CD4-positive, alpha-beta T cell (primary cell): ENCODE data around the gene TMEM187. TPM values are rescaled to one million over a fixed set of nuclear protein-coding genes. Genes with fewer than 3 reads are reported as not detected.
A peak's percentile ranks its signal among the peaks of the same experiment; 100 is the strongest.

Experiments
- ATAC-seq: fragments of 200-7000 bp; cut with Tn5 transposase; one replicate; pipeline ENCODE4 v1.10.0; 2022; ENCODE audit warnings: mild to moderate bottlenecking; ENCODE audit not compliant: poor library complexity
- CTCF ChIA-PET: fragments of 350-600 bp; sonication (Branson Sonifier 250); formaldehyde crosslinking; loops from one replicate; lab custom pipeline; 2021; ENCODE audit warnings: antibody characterized with exemption, inconsistent platforms; lab: Charles Lee
- POLR2A ChIA-PET: fragments of 350-600 bp; sonication (Branson Sonifier 250); formaldehyde crosslinking; loops from one replicate; lab custom pipeline; 2021; ENCODE audit warnings: antibody characterized with exemption, inconsistent platforms; lab: Charles Lee
- DNase-seq, 14 experiments: peaks; one replicate each; pipeline ENCODE4 v3.0.0-alpha.2; 2013 to 2020; ENCODE audit warnings: mixed read lengths in 2 of 14
- H3K27ac ChIP-seq, 2 donors: one replicate each; pipeline versions ENCODE4 v1.5.1 to v1.7.0; 2013; ENCODE audit warnings: low read length in 2 of 2, low read depth in 1 of 2, mild to moderate bottlenecking in 1 of 2
- H3K27me3 ChIP-seq, 2 experiments: 1 replicate in 1 of 2; 2 replicates in 1 of 2; pipeline versions ENCODE4 v1.6.1 to v1.7.0; 2013; ENCODE audit warnings: low read length in 2 of 2, control low read depth in 1 of 2, mild to moderate bottlenecking in 1 of 2, moderate library complexity in 1 of 2; ENCODE audit not compliant: insufficient read depth in 2 of 2, control insufficient read depth in 1 of 2
- H3K36me3 ChIP-seq: one replicate; pipeline ENCODE4 v1.6.1; 2013; ENCODE audit warnings: low read length, control low read depth; ENCODE audit not compliant: insufficient read depth
- H3K4me1 ChIP-seq: one replicate; pipeline ENCODE4 v1.6.1; 2013; ENCODE audit warnings: low read length, control low read depth; ENCODE audit not compliant: insufficient read depth
- H3K4me3 ChIP-seq: one replicate; pipeline ENCODE4 v1.5.1; 2013; ENCODE audit warnings: mild to moderate bottlenecking, low read length, moderate library complexity
- H3K9me3 ChIP-seq, 2 experiments: 1 replicate in 1 of 2; 2 replicates in 1 of 2; pipeline versions ENCODE4 v1.6.1 to v1.7.0; 2013; ENCODE audit warnings: low read length in 2 of 2, mild to moderate bottlenecking in 2 of 2, control low read depth in 1 of 2, moderate library complexity in 1 of 2; ENCODE audit not compliant: control insufficient read depth in 1 of 2, insufficient read depth in 1 of 2
- H3K27ac Mint-ChIP-seq: one replicate; pipeline ENCODE4 v1.8.0; 2020; ENCODE audit warnings: mixed read lengths
- H3K27me3 Mint-ChIP-seq: one replicate; pipeline ENCODE4 v1.8.0; 2021; ENCODE audit warnings: mixed read lengths
- H3K36me3 Mint-ChIP-seq: one replicate; pipeline ENCODE4 v1.8.0; 2021; ENCODE audit warnings: low read depth, mixed read lengths
- H3K4me1 Mint-ChIP-seq: one replicate; pipeline ENCODE4 v1.8.0; 2021; ENCODE audit warnings: low read depth, mixed read lengths
- H3K4me3 Mint-ChIP-seq: one replicate; pipeline ENCODE4 v1.8.0; 2020; ENCODE audit warnings: mild to moderate bottlenecking, mixed read lengths
- H3K9me3 Mint-ChIP-seq: one replicate; pipeline ENCODE4 v1.8.0; 2020; ENCODE audit warnings: mixed read lengths
- CTCF ChIP-seq: fragments of 200-600 bp; IDR thresholded peaks from one replicate; pipeline ENCODE4 v1.8.0; 2022; ENCODE audit warnings: antibody characterized with exemption, mild to moderate bottlenecking
- intact Hi-C, 2 experiments: fragments of 100-400 bp; cut with DNase I in 1 of 2; cut with micrococcal nuclease in 1 of 2; formaldehyde crosslinking; loops; one replicate each; pipeline versions ENCODE4 v1.15.1 to v1.9.0; 2023 to 2025; cut with DNase I, micrococcal nuclease
- total RNA-seq, 174 experiments: library from RNA in 2 of 174; stranded (reverse) in 2 of 174; gene quantifications; one replicate each; pipeline ENCODE4 v1.2.3 and lab custom pipeline; 2021 to 2026

The TMEM187 gene
- total RNA-seq, 2 experiments from 2014 or later, result 1.4 to 2.0 TPM

GRCh38 chrX:153954558-153955227 is 17.9 kb upstream of the TMEM187 start:
- no peaks in the 10 kb centered on the region for H3K9me3 Mint-ChIP-seq
- Histone ChIP-seq H3K4me1 (peaks cover 9% of the 10 kb centered on the region), H3K27ac (no peak overlapping the region), H3K36me3 (peaks cover 90% of the 10 kb centered on the region), H3K4me3 (no peak overlapping the region), H3K27me3 (no peaks in the 10 kb centered on the region), H3K9me3 (no peaks in the 10 kb centered on the region)
- CTCF ChIA-PET, result no interaction called here
- no peak overlapping the region for H3K27ac Mint-ChIP-seq
- DNase-seq (peak in 1 of 14 experiments; percentile 26), ATAC-seq (no peak)
- no peak overlapping the region for H3K4me3 Mint-ChIP-seq
- TF ChIP-seq CTCF, result no peak
- H3K27me3 Mint-ChIP-seq, result no peaks in the 10 kb centered on the region
- intact Hi-C loops, result loop anchor here in 1 of 2 experiments (5.0 kb wide), 1 partner anchor 267 kb away; the partner anchor contains the start of gene SLC6A8
- peaks cover 4% of the 10 kb centered on the region for H3K4me1 Mint-ChIP-seq
- POLR2A ChIA-PET, result no interaction called here
- peaks cover 52% of the 10 kb centered on the region for H3K36me3 Mint-ChIP-seq

- H3K27me3 Mint-ChIP-seq, result no peaks in the 10 kb centered on the region
- Histone ChIP-seq H3K27ac (no peak overlapping the region), H3K27me3 (no peaks in the 10 kb centered on the region), H3K9me3 (no peaks in the 10 kb centered on the region), H3K4me1 (peaks cover 9% of the 10 kb centered on the region), H3K36me3 (peaks cover 90% of the 10 kb centered on the region), H3K4me3 (no peak overlapping the region)
- intact Hi-C loops, result no loop called here
- ChIA-PET POLR2A (no interaction called here), CTCF (no interaction called here)
- no peak for TF ChIP-seq CTCF
- H3K4me1 Mint-ChIP-seq, result peaks cover 4% of the 10 kb centered on the region
- ATAC-seq (no peak), DNase-seq (no peak)
- H3K36me3 Mint-ChIP-seq, result peaks cover 53% of the 10 kb centered on the region
- no peaks in the 10 kb centered on the region for H3K9me3 Mint-ChIP-seq
- H3K27ac Mint-ChIP-seq, result no peak overlapping the region
- no peak overlapping the region for H3K4me3 Mint-ChIP-seq
These were observed 17.3 kb upstream of the TMEM187 start for GRCh38 chrX:153955228-153955732.

GRCh38 chrX:153956044-153956907 is 16.3 kb upstream of the TMEM187 start:
- Histone ChIP-seq H3K9me3 (no peaks in the 10 kb centered on the region), H3K27ac (no peak overlapping the region), H3K27me3 (no peaks in the 10 kb centered on the region), H3K36me3 (peaks cover 91% of the 10 kb centered on the region), H3K4me1 (peaks cover 9% of the 10 kb centered on the region), H3K4me3 (no peak overlapping the region)
- no peaks in the 10 kb centered on the region for H3K27me3 Mint-ChIP-seq
- H3K4me3 Mint-ChIP-seq, result no peak overlapping the region
- peaks cover 52% of the 10 kb centered on the region for H3K36me3 Mint-ChIP-seq
- intact Hi-C loops, result no loop called here
- H3K27ac Mint-ChIP-seq, result no peak overlapping the region
- peaks cover 4% of the 10 kb centered on the region for H3K4me1 Mint-ChIP-seq
- POLR2A ChIA-PET, result no interaction called here
- DNase-seq, result no peak
- no peak for ATAC-seq
- no peak for TF ChIP-seq CTCF
- no peaks in the 10 kb centered on the region for H3K9me3 Mint-ChIP-seq
- CTCF ChIA-PET, result no interaction called here
